GM21619 (cell line): Measurements from ENCODE around the gene FDXR.

Experiments used
- ATAC-seq: cut with Tn5 transposase; IDR thresholded peaks from one replicate; pipeline ENCODE4 v1.9.1; 2021; ENCODE audit not compliant: unreplicated experiment

The FDXR gene

DNA sequence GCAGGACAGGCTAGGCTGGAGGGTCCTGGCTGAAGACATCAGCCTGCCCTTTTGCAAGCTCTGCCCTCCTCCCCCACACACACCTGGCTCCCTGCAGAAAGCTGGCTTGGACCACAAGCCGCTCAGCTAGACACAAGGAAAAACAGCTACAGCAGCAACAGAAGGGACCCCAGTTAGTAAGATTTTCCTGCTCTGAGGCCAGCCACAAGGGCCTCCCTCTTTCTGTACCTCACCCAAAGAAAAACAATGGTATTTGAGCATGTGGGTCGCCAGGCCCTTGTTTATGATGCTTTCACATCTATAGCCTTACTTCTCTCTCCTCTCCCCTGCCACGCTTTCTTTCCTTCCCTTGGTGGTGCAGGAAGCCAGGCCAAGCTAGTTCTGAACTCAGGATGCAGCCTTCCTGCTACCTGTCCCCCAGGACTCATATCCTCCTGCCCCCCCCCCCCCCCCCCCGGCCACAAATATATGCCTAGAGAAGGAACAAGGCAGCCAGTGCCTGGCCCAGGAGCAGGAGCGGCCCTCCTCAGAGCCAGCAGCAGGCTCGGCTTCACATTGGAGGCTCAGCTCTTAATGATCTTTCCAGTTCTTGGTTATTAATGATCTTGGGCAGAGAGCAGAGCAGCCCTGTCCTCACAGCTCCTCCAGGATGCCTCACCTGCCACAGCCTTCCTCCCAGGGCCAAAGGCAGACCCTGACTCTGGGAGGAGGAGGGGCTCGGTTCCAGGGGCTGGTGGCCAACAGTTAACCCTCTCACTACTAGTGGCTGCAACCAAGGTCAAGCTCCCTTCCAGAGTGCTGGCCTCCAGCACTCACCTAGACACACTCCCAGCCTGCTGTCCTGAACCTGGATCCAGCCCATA lies 32.6 kb downstream of the FDXR start:
- ATAC-seq = no peak

DNA sequence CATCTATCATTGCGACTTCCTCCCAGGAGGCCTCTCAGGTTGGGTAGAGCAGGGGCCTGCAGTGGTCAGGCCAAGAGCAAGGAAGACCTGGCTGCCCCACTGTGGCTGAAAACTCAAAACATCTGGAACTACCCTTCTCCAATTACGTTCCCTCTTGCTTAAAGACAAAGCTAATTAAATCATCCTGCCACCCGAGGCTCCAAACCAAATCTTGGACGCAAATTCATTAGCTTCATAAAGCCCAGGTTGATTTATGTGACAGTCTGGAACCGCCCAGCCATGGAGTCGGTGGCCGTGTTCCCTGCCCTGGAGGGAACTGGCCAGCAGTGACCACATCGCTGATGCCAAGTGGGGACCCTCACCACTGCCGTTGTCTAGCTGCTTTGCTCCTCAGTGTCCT lies 34.5 kb downstream of the FDXR start:
- ATAC-seq = no peak

DNA sequence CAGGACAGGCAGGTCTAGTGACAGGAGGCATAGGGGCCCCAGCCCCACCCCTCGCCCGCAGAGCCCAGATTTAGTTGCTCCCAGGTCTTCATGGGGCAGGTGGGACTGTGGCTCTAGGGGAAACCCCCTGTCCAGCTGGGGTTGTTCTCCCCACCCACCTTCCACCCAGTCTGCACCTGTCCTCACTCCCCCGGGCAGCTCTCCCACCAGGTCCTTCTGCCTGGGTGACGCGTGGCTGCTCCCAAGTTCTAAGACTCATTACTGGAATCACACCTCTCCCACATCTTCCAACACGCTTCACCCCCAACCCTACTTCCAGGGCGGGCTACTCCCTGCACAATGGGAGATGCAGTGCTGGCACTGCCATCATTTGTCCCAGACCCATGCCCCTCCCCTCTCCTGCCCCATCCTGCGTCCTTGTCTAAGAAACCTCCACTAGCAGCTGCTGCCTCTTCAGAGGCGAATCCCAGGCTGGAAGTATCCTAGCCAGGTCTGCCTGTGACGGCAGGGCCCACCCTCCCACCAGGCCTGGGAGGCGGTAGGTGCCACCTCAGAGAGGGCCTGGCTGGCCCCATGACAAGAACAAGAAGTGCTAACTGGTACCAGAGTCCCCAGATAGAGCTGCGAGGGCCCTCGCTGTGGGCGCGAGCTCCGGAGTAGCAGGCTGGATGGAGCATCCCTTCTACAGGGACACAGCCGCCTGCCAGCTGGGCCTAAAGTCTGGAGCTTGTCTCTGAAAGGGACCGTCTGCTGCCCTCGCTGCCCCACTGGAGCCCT lies 35.9 kb downstream of the FDXR start:
- no peak for ATAC-seq

DNA sequence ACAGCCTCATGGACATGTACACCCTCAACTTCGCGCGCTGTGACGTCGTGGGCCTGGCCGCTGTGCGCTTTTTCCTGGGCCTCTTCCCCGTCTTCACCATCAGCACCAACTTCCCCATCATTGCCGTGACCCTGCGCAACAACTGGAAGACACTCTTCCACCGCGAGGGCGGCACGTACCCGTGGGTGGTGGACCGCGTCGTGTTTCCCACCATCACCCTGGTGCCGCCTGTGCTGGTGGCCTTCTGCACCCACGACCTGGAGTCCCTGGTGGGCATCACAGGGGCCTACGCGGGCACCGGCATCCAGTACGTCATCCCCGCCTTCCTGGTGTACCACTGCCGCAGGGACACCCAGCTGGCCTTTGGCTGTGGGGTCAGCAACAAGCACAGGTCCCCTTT lies 36.6 kb downstream of the FDXR start:
- no peak for ATAC-seq

DNA sequence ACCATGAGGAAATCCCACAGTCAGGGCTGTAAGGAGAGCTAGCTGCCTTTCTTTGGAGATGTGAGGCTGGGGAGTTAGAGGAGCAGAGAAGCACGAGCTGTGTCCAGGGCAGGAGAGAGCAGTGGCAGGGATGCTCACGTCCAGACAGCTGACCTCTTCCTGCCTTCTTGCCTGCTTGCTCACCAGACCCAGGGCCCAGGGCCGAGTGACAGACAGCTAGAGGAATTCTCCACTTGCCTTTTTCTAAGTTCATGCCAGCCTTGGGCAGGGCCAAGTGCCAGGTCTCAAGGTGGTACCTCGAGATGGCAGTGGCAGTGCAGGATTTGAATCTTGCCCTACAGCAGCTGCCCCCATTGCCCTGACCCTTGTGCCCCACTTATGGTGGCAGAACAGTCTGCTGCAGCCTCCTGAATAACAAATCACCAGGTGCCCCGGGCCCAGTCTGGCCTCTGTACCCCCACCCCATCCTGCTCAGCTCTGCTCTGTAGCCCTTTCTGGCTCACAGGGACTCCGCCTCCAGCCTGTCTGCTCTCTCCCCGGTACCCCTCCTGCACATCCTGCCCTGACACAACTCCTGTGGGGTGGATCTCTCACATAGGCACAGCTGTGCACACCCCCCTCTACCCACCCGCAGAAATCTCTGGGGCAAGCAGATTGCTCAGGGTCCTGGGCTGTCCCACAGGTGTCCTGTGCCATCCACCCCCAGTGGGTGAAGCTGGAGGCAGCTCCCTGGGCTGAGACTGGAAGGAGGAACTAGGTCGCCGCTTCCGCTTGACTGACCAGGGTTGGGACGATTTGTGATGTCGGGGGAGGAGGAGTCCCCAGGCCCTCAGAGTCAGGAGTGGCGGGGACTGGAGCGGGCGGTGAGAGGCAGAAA lies 39.1 kb downstream of the FDXR start:
- ATAC-seq = no peak

DNA sequence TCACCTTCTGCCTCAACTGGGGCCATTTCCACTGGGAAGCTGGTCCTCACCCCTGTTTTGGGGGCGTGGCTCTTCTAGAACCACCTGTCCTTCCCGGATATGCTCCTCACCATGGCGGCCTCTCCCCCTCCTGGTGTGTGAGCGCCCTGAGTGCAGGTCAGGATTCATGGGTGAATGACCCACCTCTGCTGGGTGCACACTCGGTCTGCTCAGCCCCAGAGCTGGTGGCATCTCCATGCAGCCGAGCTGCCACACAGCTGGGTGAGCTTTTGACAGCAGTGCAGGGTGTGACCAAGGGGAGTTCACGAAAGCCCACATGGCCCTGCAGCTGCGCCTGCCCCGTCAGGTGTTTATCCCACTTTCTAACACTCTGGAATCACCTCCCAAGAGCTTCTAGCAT lies 40.4 kb downstream of the FDXR start:
- no peak for ATAC-seq

DNA sequence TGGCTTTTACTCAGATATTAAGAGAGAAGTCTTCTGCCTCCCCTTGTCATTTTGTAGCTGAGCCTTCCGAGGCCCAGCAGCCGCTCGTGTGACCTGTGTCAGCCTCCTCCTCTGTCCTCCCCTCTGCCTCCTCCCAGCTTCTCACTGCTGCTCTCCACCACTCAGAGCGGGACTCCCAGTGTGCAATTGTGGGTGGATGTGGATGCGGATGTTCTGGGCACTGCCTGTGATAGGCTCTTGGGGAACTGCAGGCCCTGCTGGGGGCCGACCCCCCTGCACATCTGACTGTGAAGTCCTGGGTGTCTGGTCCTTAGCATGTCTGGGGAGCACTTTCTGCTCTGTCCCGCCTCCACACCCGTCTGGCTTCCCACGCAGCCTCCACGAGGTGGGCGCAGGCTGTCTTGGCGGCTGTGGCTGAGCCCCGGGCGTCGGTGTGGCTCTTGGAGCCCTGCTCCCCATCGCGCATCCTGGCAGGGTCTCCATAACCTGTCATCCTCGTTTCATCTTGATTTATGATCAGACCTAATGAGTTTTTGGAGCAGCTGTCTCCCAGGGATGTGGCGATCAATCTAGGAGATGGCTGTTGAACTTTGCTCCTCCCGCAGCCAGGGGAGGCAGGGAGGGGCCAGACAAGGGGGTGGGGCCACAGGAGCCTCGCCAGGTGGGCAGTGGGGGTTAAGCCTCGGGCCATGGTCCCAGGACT lies 41.2 kb downstream of the FDXR start:
- ATAC-seq = no peak

DNA sequence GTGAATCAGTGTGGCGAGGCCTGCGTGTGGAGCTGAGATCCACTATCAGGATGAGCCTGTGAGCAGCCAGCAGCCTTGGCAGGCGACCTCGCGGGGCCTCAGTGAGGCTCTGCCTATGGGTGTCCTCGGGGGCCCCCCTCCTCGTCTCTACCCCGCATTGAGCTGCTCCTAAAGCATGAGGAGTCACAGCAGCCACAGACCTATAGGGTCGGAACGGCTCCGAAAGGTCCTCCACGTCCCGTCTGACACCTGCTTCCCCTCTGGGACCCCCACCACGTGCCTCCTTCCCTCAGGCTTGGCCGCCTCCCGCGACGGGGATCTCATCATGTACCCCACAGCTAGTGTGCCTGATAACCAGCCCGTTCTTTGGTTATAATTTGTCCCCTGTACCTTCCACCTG lies 41.9 kb downstream of the FDXR start:
- no peak for ATAC-seq

DNA sequence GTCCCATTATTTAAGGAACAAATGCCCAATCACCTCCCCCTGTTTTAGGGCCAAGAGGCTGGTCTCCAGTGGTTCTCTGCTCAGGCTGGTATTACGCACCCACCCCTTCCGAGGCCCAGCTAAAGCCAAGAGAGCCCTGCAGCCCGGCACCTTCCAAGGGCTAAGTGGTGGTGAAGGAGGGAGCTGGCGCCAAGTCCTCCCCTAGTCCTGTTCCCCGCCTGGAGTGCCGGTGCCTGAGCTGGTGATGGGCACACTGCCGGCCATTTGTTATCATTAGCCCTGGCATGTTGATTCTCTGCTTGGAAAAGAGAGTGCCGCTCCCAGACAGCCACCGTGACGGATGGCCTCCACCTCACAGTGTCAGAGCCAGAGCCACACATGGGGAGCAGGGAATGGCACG lies 45.0 kb downstream of the FDXR start:
- no peak for ATAC-seq

DNA sequence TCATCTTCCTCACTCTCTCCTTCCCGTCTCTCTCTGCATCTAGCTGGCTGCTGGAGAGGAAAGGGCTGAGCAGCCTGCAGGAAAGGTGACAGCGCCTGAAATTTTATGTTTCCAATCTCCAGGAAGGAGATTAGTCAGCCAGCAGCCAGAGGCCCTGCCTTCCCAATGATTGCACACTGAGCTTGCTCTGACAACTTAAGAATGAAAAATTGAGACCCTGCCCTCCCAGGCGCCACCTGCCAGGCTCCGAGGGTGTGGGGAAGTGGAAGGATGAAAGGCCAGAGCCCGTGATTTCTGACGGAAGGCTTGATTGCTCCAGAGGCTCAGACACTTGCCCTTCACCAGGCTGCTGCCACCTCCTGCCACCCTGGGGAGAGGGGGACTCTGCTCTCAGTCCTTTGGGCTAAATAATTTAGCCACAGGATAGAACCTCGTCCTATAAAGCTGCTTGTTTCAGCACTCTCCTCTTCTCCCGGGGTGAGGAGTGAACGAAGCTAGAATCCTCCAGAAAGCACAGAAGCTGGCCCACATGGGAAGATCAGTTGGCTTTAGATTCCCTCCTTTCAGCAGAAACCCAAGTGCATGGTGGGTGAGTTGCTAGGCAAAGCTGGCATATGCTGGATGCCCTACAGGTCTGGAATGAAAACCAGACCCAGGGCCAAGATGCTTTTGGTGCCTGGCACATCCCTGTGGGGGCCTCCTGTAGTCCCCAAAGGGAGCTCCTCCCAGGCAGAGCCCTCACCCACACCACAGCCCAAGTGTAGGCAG lies 46.7 kb downstream of the FDXR start:
- ATAC-seq = no peak

DNA sequence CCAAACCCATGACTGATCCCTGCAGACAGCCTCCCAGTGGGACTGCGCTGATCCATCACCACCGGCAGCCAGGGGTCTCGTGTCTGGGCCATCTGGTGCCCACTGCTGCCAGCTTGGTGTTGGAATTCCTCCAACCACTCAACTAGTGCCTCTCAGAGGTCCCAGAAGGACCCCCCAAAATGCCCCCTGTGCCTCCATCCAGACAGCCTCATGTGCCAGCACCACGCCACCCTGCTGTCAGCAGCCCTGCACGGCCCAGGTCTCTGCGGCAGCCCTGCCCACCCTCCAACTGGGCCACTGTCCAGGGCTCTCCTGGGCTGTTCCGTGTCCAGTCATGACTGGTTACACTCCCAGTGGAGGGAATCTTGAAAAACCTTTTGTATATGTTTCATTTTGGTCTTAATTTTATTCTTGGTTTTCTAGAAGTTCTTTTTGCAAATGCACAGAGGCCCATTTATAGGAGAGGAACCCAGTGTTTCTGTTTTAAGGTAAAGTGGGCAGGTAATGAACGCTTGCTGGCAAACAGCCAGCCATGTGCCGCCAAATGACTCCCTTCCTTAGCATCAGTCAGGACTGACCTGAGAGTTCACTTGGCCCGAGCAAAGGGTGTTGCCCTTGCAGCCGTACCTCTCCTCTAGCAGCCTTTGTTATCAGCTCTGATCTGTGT lies 47.7 kb downstream of the FDXR start:
- ATAC-seq = no peak

DNA sequence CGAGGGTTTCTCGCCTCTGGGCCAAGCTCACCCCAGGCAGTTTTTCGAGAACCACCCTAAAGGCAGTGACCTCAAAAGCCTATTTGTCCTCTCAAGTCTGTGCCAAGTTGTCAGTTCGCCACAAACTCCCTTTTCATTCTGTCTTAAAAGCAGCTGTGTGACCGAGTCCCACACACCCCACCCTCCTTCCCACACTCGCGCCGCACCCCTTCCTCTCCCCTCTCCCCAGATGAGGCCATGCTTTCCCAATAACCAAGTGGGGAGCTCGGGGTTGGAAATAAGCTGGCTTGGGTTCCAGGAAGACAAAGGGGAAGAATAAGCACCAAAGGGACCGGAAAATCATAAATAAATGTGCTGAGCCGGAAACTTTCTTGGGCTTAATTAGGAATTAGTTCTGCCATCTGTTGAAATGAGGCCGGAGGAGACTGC lies 49.8 kb downstream of the FDXR start:
- ATAC-seq = no peak

DNA sequence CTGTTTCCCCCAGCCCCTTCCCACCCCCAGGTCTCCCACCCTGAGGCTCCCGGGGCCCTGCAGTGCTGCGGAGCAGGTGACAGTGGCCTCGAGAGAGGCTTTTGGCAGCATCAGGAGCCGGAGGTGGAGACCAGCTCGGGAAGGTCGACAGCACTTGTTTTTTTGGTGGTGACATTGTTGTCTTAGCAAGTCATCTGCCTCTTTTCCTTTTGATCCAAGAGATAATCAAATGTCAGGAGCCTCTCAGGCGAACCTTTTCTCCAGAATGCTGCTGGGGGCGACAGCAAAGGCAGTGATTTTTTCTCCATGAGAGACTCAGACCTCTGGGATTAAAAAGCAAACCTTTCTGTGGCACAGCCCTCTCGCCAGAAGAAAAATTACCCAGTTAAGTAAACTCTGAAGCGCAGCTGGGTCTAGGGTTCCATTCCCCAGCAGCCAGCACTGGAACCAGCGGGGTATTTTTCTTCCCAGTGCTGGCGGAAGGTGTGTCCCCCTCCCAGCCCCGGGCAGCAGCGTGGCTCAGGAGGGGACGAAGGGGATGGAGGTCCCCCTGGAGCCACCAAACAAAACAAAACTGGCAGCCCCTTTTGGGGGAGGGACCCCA lies 50.4 kb downstream of the FDXR start:
- no peak for ATAC-seq

DNA sequence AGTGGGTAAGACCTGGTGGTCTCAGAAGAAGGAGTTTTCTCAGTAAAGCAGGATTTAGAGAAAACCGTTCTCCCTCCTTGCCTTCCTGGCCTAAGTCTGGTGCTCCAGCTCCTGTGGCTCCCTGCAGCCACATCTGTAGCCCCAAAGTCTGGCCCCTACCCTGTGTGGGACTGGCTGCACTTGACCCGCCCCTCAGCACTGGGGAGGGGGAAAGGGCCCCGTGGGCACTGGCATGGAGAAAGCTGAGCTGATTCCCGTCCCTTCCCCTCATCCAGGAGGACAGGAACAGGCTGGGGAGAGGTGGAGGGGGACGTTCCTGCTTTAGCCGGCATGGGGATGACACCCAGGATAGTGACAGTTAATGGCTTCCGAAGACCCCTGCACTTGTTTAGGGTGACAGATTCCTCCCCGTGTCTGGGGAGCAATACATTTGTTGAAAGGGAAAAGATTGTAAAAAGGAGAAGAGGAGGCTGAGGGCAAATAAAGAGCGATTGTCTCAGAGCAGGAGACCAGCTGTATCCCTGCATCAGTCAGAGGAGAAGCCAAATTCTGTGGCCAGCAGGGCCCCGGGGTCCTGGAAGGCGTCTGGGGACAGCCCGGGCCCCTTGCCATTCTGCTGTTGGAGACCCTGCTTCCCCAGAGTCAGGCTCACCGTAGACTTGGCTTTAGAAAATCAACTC lies 51.0 kb downstream of the FDXR start:
- ATAC-seq = no peak

DNA sequence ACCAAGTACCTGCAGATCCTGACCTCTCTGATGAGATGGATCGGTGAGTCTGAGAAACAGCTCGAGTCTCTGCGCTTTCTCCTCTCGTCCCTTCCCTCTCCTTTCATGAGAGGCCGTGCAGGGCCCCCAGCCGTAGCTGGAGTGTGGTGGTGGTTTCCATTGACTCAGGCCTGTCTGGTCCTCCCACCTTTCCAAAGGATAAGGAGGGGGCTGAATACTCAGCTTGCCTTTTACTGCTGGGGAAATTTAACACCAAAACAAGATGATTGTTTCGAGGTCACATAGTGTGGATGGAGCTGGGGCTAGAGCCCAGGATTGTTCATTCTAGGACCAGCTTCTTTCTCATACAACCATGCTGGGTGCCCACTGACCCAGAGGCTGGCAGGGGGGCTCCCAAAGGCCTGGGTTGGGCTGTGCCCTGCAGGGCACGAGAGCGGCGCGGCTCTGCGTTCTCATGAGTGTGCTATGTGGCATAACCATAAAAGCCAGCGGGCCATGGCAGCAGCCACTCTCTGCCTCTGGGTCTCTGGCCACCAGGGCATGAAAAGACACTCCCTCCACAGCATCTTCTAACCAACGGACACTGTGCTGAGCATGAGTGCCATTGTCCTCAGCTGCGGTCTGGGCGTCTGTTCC lies 52.9 kb downstream of the FDXR start:
- ATAC-seq = no peak

DNA sequence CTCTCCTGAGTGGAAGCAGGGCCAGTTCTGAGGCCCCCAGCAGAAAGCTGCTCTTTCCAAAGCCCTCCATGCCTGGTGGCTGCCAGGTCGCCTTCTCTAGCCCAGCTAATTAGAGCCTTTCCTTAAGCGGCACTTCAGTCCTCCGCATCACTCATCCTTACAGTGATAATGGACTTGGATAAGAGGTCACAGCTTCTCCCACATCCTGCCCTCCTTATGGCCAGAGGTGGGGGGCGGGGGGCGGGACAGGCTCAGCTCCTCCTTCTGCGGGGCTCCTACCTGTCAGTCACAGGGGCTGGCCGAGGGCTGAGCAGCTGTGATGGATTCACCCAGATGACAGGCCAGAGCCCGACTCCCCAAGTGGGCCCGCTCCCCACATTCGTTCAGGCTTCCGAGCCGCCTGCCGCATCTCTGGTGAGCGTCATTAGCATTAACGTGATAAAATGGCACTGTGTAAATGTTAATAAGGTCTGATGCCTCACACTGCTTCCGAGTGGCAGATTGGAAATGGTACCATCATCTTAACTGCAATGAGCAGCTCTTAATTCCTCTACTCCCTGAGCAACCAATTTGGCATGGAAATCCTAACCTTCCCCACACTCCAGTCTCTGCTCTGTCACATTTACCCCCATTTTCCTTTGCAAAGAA lies 54.4 kb downstream of the FDXR start:
- ATAC-seq = no peak

DNA sequence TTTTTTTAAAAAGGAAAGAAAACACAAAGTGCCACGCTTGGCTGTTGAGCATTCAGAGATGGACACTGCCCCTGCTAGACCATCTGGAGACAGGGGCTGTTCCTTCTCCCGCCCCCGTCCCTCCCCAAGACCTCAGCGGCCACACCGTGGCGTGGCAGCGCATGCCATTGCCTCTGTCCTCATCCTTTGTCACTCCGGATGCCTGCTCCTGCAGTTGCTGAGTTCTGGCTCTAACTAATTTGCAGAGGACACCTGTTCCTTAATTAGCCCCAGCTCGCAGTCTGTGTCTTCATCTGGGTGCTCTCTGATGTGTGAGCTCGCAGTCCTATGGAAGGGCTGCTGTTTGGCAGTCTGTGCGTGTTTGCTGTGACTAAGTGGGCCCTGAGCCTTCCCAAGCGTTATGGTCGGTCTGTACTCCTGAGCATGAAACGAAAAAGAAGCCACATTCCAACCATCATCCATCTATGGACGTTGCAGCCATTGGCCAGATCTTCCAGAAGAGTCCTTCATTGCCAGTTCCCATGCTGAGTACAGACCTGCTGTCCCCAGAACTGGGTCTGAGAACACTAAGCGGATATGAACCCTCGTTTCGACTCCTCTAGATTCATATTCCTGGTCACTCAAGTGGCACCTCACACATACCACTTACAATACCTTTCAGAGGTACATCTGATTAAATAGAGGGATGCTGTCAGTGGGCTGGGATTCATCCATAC lies 55.7 kb downstream of the FDXR start:
- no peak for ATAC-seq
